Mammary epithelial cell (primary cell): ENCODE measurements around the gene TRIM46.

Experiments used
- EZH2 ChIP-seq: IDR thresholded peaks from 2 replicates; pipeline ENCODE4 v1.6.1; 2012; ENCODE audit warnings: low read length, inconsistent platforms, borderline replicate concordance
- TF ChIP-seq, protein P1 (sequence below), 2 donors: IDR thresholded peaks in 1 of 2; conservative IDR thresholded peaks in 1 of 2; 2 replicates each; pipeline ENCODE4 v1.5.1; 2011 to 2012; ENCODE audit warnings: inconsistent platforms in 2 of 2, low read length in 2 of 2, mild to moderate bottlenecking in 2 of 2, control low read depth in 1 of 2, low read depth in 1 of 2; ENCODE audit not compliant: insufficient read depth in 1 of 2; ENCODE audit errors: extremely low read depth in 1 of 2

DNA sequence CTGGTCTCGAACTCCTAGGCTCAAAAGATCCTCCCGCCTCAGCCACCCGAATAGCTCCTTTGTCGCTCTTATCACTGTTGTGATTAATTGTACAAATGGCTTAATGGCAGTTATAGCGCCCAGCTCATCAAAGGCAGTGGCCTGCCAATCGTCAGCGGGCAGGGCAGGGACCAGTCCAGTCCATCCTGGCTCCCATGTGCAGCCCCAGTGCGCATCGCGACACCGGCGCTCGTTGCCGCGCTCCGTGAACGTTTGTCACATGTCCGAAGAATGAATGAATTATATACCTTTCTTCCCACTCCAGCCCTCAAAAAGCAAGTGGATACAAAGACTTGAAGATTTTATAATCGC, 53.2 kb downstream of the TRIM46 start:
- TF ChIP-seq, protein P1, sequence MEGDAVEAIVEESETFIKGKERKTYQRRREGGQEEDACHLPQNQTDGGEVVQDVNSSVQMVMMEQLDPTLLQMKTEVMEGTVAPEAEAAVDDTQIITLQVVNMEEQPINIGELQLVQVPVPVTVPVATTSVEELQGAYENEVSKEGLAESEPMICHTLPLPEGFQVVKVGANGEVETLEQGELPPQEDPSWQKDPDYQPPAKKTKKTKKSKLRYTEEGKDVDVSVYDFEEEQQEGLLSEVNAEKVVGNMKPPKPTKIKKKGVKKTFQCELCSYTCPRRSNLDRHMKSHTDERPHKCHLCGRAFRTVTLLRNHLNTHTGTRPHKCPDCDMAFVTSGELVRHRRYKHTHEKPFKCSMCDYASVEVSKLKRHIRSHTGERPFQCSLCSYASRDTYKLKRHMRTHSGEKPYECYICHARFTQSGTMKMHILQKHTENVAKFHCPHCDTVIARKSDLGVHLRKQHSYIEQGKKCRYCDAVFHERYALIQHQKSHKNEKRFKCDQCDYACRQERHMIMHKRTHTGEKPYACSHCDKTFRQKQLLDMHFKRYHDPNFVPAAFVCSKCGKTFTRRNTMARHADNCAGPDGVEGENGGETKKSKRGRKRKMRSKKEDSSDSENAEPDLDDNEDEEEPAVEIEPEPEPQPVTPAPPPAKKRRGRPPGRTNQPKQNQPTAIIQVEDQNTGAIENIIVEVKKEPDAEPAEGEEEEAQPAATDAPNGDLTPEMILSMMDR (conservative IDR thresholded peaks at IDR 0.05 in 1 of 2, IDR thresholded peaks at IDR 0.05 in 1 of 2; ENCODE audit: extremely low read depth in 1 of 2, insufficient read depth in 1 of 2, low read depth in 1 of 2, low read length in 2 of 2): peak in 1 of 2 donors; percentile 1
- TF ChIP-seq EZH2: no peak
